Measurements from ENCODE around the gene KCNMA1. TPM values are rescaled to one million over a fixed set of nuclear protein-coding genes. Genes with fewer than 3 reads are reported as not detected.

KCNMA1 gene
- total RNA-seq, 1 experiment from 2014 or later, result 20.7 TPM

- H3K4me1 Mint-ChIP-seq (ENCODE audit: low read depth, unreplicated experiment), result no peaks in the 10 kb centered on the region
- ChIA-PET POLR2A (no interaction called here), CTCF (no interaction called here)
Observed at GRCh38 chr10:76883596-76883995, 754.0 kb downstream of the KCNMA1 start.

DNA sequence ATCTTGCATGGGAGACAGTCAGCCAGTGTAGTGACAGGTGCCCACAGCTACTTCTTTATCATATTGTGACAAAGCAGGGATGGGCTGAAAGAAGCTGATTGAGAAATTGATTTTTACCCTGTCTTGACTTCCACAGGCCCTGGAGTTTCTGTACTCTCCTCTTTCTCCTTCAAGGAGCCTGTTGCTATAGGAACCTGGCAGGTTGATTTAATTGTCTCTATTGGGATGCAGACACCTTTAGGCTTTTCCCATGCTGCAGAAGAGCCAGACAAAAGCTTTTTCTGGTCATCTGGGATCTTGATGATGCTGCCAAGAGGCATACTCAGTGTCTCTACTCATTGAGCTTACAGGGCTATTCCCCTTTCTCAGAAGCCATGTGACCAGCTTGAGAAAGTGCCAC is 754.8 kb downstream of the KCNMA1 start:
- no peak overlapping the region for H3K4me3 ChIP-seq (ENCODE audit: low read depth, low read length)
- H3K9me3 ChIP-seq, result no peaks in the 10 kb centered on the region
- POLR2A ChIA-PET, result no interaction called here
- no peaks in the 10 kb centered on the region for H3K4me1 ChIP-seq
- no peak for DNase-seq
- H3K9me3 Mint-ChIP-seq (ENCODE audit: unreplicated experiment), result no peaks in the 10 kb centered on the region
- intact Hi-C loops (cut with micrococcal nuclease; ENCODE audit: unreplicated experiment), result no loop called here
- no peaks in the 10 kb centered on the region for H3K36me3 ChIP-seq (ENCODE audit: control insufficient read depth, insufficient read depth, low read length)
- TF ChIP-seq, protein P1, sequence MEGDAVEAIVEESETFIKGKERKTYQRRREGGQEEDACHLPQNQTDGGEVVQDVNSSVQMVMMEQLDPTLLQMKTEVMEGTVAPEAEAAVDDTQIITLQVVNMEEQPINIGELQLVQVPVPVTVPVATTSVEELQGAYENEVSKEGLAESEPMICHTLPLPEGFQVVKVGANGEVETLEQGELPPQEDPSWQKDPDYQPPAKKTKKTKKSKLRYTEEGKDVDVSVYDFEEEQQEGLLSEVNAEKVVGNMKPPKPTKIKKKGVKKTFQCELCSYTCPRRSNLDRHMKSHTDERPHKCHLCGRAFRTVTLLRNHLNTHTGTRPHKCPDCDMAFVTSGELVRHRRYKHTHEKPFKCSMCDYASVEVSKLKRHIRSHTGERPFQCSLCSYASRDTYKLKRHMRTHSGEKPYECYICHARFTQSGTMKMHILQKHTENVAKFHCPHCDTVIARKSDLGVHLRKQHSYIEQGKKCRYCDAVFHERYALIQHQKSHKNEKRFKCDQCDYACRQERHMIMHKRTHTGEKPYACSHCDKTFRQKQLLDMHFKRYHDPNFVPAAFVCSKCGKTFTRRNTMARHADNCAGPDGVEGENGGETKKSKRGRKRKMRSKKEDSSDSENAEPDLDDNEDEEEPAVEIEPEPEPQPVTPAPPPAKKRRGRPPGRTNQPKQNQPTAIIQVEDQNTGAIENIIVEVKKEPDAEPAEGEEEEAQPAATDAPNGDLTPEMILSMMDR (IDR thresholded peaks at IDR 0.05; ENCODE audit: insufficient read depth in 1 of 2, low read depth in 1 of 2, low read length in 1 of 2, severe bottlenecking in 1 of 2, unreplicated experiment in 1 of 2), result no peak
- no peaks in the 10 kb centered on the region for H3K36me3 Mint-ChIP-seq (ENCODE audit: insufficient read depth, unreplicated experiment)
- no TSS peak for BruUV-seq (replicated peaks)
- no peaks in the 10 kb centered on the region for H3K4me1 Mint-ChIP-seq (ENCODE audit: low read depth, unreplicated experiment)
- H3K27ac Mint-ChIP-seq (ENCODE audit: unreplicated experiment), result no peak overlapping the region
- no peak overlapping the region for H3K4me3 Mint-ChIP-seq (ENCODE audit: unreplicated experiment)
- CTCF ChIA-PET, result no interaction called here
- peaks cover 23% of the 10 kb centered on the region for H3K27me3 Mint-ChIP-seq (ENCODE audit: insufficient read depth, unreplicated experiment)
- no peaks in the 10 kb centered on the region; the same call in 1 of the 2 replicates for H3K27me3 ChIP-seq (replicated peaks; ENCODE audit: control insufficient read depth, insufficient read depth, low read length)

More at GRCh38 chr10:76883596-76883995, 754.0 kb downstream of the KCNMA1 start:
- intact Hi-C loops (cut with micrococcal nuclease; ENCODE audit: unreplicated experiment), result no loop called here
- TF ChIP-seq, protein P1 (IDR thresholded peaks at IDR 0.05; ENCODE audit: insufficient read depth in 1 of 2, low read depth in 1 of 2, low read length in 1 of 2, severe bottlenecking in 1 of 2, unreplicated experiment in 1 of 2), result no peak
- Histone ChIP-seq H3K27me3 (replicated peaks; ENCODE audit: control insufficient read depth, insufficient read depth, low read length) (no peaks in the 10 kb centered on the region), H3K4me3 (ENCODE audit: low read depth, low read length) (no peak overlapping the region), H3K9me3 (no peaks in the 10 kb centered on the region), H3K36me3 (ENCODE audit: control insufficient read depth, insufficient read depth, low read length) (no peaks in the 10 kb centered on the region), H3K4me1 (no peaks in the 10 kb centered on the region)
- Mint-ChIP-seq H3K27ac (ENCODE audit: unreplicated experiment) (no peak overlapping the region), H3K36me3 (ENCODE audit: insufficient read depth, unreplicated experiment) (no peaks in the 10 kb centered on the region), H3K27me3 (ENCODE audit: insufficient read depth, unreplicated experiment) (peaks cover 20% of the 10 kb centered on the region), H3K4me3 (ENCODE audit: unreplicated experiment) (no peak overlapping the region), H3K9me3 (ENCODE audit: unreplicated experiment) (no peaks in the 10 kb centered on the region)
- no TSS peak for BruUV-seq (replicated peaks)
- DNase-seq, result no peak

GRCh38 chr10:76882245-76882644 is 755.4 kb downstream of the KCNMA1 start:
- Mint-ChIP-seq H3K4me3 (ENCODE audit: unreplicated experiment) (no peak overlapping the region), H3K36me3 (ENCODE audit: insufficient read depth, unreplicated experiment) (no peaks in the 10 kb centered on the region), H3K4me1 (ENCODE audit: low read depth, unreplicated experiment) (no peaks in the 10 kb centered on the region), H3K9me3 (ENCODE audit: unreplicated experiment) (no peaks in the 10 kb centered on the region), H3K27ac (ENCODE audit: unreplicated experiment) (no peak overlapping the region), H3K27me3 (ENCODE audit: insufficient read depth, unreplicated experiment) (peaks cover 25% of the 10 kb centered on the region)
- TF ChIP-seq, protein P1 (IDR thresholded peaks at IDR 0.05; ENCODE audit: insufficient read depth in 1 of 2, low read depth in 1 of 2, low read length in 1 of 2, severe bottlenecking in 1 of 2, unreplicated experiment in 1 of 2), result no peak
- no peak for DNase-seq
- Histone ChIP-seq H3K4me3 (ENCODE audit: low read depth, low read length) (no peak overlapping the region), H3K36me3 (ENCODE audit: control insufficient read depth, insufficient read depth, low read length) (no peaks in the 10 kb centered on the region), H3K9me3 (no peaks in the 10 kb centered on the region), H3K4me1 (no peaks in the 10 kb centered on the region), H3K27me3 (replicated peaks; ENCODE audit: control insufficient read depth, insufficient read depth, low read length) (no peaks in the 10 kb centered on the region; the same call in 1 of the 2 replicates)
- no TSS peak for BruUV-seq (replicated peaks)
- ChIA-PET POLR2A (no interaction called here), CTCF (interaction anchor here (0.6 kb wide), 1 partner anchor 133 kb away, joined by 3 read pairs; no protein-coding TSS in a partner anchor)
- intact Hi-C loops (cut with micrococcal nuclease; ENCODE audit: unreplicated experiment), result no loop called here
